Suprapubic skin (tissue), 4 donors: Measurements from ENCODE around the gene UPK3BL1.
"Not testable (repeated sequence)": the region's sequence is repeated elsewhere in the genome, so short reads cannot be mapped to it uniquely, and the experiment has no call there.

Experiments used
- CTCF ChIP-seq, 2 donors: fragments of 200-600 bp in 1 of 2; fragments of 450-650 bp in 1 of 2; sonication (generic) in 1 of 2; IDR thresholded peaks; one replicate each; pipeline ENCODE4 v1.5.1; 2016 to 2019; ENCODE audit warnings: antibody characterized with exemption in 2 of 2, mild to moderate bottlenecking in 1 of 2, moderate library complexity in 1 of 2
- EP300 ChIP-seq: sonication (generic); formaldehyde crosslinking; IDR thresholded peaks from one replicate; pipeline ENCODE4 v1.6.1; 2017; ENCODE audit warnings: antibody characterized with exemption
- POLR2A ChIP-seq, 2 donors: fragments of 450-650 bp; IDR thresholded peaks; one replicate each; pipeline ENCODE4 v1.6.1; 2017; ENCODE audit warnings: antibody characterized with exemption in 2 of 2, mild to moderate bottlenecking in 2 of 2, moderate library complexity in 2 of 2
- POLR2AphosphoS5 ChIP-seq, 3 donors: sonication (generic); formaldehyde crosslinking; IDR thresholded peaks; one replicate each; pipeline ENCODE4 v1.6.1; 2017; ENCODE audit warnings: antibody characterized with exemption in 3 of 3

DNA sequence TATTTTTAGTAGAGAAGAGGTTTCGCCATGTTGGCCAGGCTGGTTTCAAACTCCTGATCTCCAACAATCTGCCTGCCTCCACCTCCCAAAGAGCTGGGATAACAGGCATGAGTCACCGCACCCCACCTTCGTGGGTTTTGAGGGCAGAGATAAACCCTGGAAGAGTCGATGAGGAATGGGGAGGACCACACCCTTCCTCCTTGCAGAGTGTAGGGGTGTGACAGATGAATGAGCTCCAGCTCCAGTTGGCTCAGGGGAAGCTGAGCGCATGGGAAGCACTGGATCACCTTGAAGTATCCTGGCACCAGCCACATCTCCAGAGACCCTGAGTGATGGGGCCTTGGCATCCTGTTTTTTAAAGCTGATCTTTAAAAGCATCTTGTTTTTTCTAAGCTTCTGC lies 40.0 kb upstream of the UPK3BL1 start:
- not testable (repeated sequence) for TF ChIP-seq POLR2A (IDR thresholded peaks at IDR 0.05); CTCF (IDR thresholded peaks at IDR 0.05); POLR2AphosphoS5 (IDR thresholded peaks at IDR 0.05); EP300
